Neural cell (in vitro differentiated cells): Measurements from ENCODE around the gene ZNF200.

Source experiments
- EP300 ChIP-seq: fragments of 450-650 bp; conservative IDR thresholded peaks from 2 replicates; pipeline ENCODE4 v1.6.1; 2014; ENCODE audit warnings: antibody characterized with exemption, mild to moderate bottlenecking, moderate library complexity; ENCODE audit not compliant: poor library complexity, severe bottlenecking
- EZH2 ChIP-seq: fragments of 200-600, 300-800 bp; shearing (Covaris generic), sonication (generic); IDR thresholded peaks from 2 replicates; pipeline ENCODE4 v1.6.1; 2014; ENCODE audit warnings: antibody characterized with exemption, low read length, borderline replicate concordance, mild to moderate bottlenecking; ENCODE audit not compliant: insufficient read depth, poor library complexity, severe bottlenecking
- POLR2AphosphoS5 ChIP-seq: IDR thresholded peaks from 2 replicates; pipeline ENCODE4 v1.6.1; 2012
- RAD21 ChIP-seq: fragments of 450-650 bp; conservative IDR thresholded peaks from 2 replicates; pipeline ENCODE4 v1.6.1; 2014; ENCODE audit warnings: antibody characterized with exemption, mild to moderate bottlenecking, moderate library complexity
- SMC3 ChIP-seq: fragments of 450-650 bp; conservative IDR thresholded peaks from 2 replicates; pipeline ENCODE4 v1.6.1; 2014; ENCODE audit warnings: antibody characterized with exemption, mild to moderate bottlenecking, moderate library complexity; ENCODE audit not compliant: poor library complexity
- TAF1 ChIP-seq: IDR thresholded peaks from 2 replicates; pipeline ENCODE4 v1.6.1; 2012; ENCODE audit warnings: low read depth
- TF ChIP-seq, protein P1 (sequence below): fragments of 450-650 bp; IDR thresholded peaks from 2 replicates; pipeline ENCODE4 v1.5.1; 2014; ENCODE audit warnings: antibody characterized with exemption, mild to moderate bottlenecking, moderate library complexity; ENCODE audit not compliant: poor library complexity, severe bottlenecking

DNA sequence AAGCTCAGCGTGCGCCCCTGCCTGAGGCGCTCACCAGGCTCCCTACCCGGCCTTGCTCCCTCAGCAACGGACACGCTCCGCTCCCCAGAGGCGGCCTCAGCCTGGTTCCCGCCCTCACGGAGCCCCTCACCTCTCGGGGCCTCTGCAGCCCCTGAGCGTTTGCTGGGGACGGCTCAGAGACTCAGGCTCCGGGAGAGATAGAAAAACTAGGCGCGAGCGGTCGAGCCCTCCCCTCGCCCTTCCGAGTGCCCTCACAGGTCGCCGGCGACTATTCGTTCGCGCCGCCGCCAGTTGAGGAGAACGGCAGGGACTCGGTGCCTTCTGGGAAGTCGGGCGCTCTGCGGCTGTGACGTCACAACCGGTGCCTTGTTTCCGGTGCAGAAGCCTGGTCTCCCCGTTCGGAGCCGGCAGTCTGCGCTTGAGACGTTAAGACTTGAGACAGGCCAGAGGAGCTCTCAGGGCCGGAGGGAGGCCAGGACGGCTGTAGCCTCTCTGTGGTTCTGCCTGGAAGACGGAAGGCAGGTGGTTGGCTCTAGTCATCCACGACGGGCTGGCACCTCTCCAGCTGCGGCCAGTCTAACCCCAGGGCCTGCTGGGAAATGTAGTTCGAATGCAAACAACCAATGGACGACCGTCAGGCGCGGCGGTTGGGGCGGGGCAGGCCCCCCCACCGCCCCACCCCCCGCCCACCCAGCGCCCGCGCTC lies at the start of gene ZNF200:
- TF ChIP-seq, protein P1, sequence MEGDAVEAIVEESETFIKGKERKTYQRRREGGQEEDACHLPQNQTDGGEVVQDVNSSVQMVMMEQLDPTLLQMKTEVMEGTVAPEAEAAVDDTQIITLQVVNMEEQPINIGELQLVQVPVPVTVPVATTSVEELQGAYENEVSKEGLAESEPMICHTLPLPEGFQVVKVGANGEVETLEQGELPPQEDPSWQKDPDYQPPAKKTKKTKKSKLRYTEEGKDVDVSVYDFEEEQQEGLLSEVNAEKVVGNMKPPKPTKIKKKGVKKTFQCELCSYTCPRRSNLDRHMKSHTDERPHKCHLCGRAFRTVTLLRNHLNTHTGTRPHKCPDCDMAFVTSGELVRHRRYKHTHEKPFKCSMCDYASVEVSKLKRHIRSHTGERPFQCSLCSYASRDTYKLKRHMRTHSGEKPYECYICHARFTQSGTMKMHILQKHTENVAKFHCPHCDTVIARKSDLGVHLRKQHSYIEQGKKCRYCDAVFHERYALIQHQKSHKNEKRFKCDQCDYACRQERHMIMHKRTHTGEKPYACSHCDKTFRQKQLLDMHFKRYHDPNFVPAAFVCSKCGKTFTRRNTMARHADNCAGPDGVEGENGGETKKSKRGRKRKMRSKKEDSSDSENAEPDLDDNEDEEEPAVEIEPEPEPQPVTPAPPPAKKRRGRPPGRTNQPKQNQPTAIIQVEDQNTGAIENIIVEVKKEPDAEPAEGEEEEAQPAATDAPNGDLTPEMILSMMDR = no peak
- TF ChIP-seq EZH2 (no peak), POLR2AphosphoS5 (peak; percentile 83), EP300 (peak; percentile 42), SMC3 (peak; percentile 63), TAF1 (peak; percentile 31), RAD21 (peak; percentile 56)
